Skeletal muscle tissue (tissue), 4 donors: ENCODE results near the gene SPCS1. TPM values are rescaled to one million over a fixed set of nuclear protein-coding genes. Genes with fewer than 3 reads are reported as not detected.
A peak's percentile ranks its signal among the peaks of the same experiment; 100 is the strongest.

ENCODE experiments used
- H3K27ac ChIP-seq: one replicate; pipeline ENCODE4 v1.7.0; 2013; ENCODE audit warnings: mild to moderate bottlenecking, low read depth, low read length, inconsistent platforms
- H3K27me3 ChIP-seq, 3 donors: one replicate each; pipeline ENCODE4 v1.7.0; 2013; ENCODE audit warnings: low read length in 3 of 3; ENCODE audit not compliant: control insufficient read depth in 3 of 3, insufficient read depth in 3 of 3
- H3K36me3 ChIP-seq, 3 donors: one replicate each; pipeline ENCODE4 v1.7.0; 2013; ENCODE audit warnings: low read length in 3 of 3; ENCODE audit not compliant: control insufficient read depth in 3 of 3, insufficient read depth in 3 of 3
- H3K4me1 ChIP-seq, 3 donors: one replicate each; pipeline ENCODE4 v1.7.0; 2013; ENCODE audit warnings: low read length in 3 of 3, mild to moderate bottlenecking in 3 of 3; ENCODE audit not compliant: control insufficient read depth in 3 of 3, insufficient read depth in 3 of 3
- H3K4me3 ChIP-seq, 3 donors: one replicate each; pipeline ENCODE4 v1.7.0; 2013; ENCODE audit warnings: low read length in 3 of 3
- H3K9ac ChIP-seq, 3 donors: one replicate each; pipeline ENCODE4 v1.7.0; 2013; ENCODE audit warnings: low read length in 3 of 3, mild to moderate bottlenecking in 3 of 3, moderate library complexity in 2 of 3, low read depth in 1 of 3
- H3K9me3 ChIP-seq, 3 donors: one replicate each; pipeline ENCODE4 v1.7.0; 2013; ENCODE audit warnings: low read length in 3 of 3; ENCODE audit not compliant: control insufficient read depth in 3 of 3
- total RNA-seq: library from RNA; depleted of rRNA; stranded (reverse); fragments of >200 nt; gene quantifications from one replicate; pipeline ENCODE4 v1.2.3, GENCODE V29; 2014
- donor health status: Osteomylitis.

The SPCS1 gene
- total RNA-seq, 1 donor from 2014 or later = 43.3 TPM

DNA sequence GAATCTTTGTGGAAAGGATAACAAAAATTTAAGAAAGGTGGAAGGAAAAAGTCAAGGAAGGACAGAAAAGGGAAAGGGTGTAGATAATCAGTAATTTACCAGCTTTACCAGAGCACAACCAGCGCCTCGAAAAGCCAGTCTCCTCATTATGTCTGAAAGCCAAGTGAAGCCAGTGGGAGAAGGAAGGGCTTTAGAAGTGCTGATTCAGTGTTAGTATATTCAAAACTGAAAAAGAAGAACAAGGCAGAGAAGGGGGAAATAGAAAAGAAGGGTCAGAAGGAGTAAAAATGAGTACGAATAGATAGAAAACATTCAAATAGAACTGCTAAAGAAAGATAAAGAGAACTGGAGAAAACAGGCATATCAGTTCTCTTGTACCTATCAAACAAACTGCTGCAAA is 24.3 kb upstream of the SPCS1 start:
- Histone ChIP-seq H3K4me3 (no peak overlapping the region), H3K27ac (peak overlapping the region; percentile 16), H3K4me1 (peaks cover 12 to 31% (median 25%) of the 10 kb centered on the region in 3 donors), H3K36me3 (peaks cover 25 to 36% (median 30%) of the 10 kb centered on the region in 3 donors), H3K27me3 (no peaks in the 10 kb centered on the region), H3K9me3 (no peaks in the 10 kb centered on the region), H3K9ac (peak overlapping the region in 2 of 3 donors; percentile 25 to 28)

DNA sequence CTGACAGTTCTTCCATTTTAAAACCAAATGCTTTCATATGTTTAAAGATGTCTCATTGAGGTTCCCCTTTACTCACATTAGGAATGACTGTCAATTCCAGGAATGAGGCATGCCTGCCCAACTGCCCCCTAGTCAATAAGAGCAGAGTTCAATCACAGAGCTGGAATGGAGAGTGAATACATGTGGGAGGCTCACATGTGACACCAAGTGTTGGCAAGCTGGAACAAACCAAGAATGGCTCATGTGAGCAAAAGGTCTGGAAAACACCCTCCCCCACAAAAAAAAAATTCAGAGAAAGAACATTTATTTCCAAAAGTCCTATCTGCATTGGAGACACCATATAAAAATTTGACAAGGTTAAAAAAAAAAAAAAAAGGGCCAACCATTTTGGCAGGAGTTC is 23.9 kb upstream of the SPCS1 start:
- Histone ChIP-seq H3K9ac (peak overlapping the region in 2 of 3 donors; percentile 25 to 28), H3K4me3 (no peak overlapping the region), H3K9me3 (no peaks in the 10 kb centered on the region), H3K27ac (peak overlapping the region; percentile 16), H3K36me3 (peaks cover 23 to 32% (median 26%) of the 10 kb centered on the region in 3 donors), H3K27me3 (no peaks in the 10 kb centered on the region), H3K4me1 (peaks cover 16 to 35% (median 28%) of the 10 kb centered on the region in 3 donors)

DNA sequence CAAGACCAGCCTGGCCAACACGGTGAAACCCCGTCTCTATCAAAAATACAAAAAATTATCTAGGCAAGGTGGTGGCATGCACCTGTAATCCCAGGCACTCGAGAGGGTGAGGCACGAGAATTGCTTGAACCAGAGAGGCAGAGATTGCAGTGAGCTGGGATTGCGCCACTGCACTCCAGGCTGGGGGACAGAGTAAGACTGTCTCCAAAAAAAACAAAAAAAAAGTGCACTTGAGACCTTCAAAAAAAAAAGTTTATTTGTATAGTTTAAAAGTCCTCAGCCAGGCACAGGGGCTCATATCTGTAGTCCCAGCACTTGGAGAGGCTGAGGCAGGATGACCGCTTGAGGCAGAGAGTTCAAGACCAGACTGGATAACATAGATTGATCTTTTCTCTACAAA is 22.3 kb upstream of the SPCS1 start:
- H3K27ac ChIP-seq = no peak overlapping the region
- no peaks in the 10 kb centered on the region for H3K27me3 ChIP-seq
- no peaks in the 10 kb centered on the region for H3K9me3 ChIP-seq
- H3K4me3 ChIP-seq = no peak overlapping the region
- H3K36me3 ChIP-seq = peaks cover 25 to 34% (median 28%) of the 10 kb centered on the region in 3 donors
- peaks cover 16 to 35% (median 28%) of the 10 kb centered on the region in 3 donors for H3K4me1 ChIP-seq
- peak overlapping the region in 1 of 3 donors; percentile 41 for H3K9ac ChIP-seq

DNA sequence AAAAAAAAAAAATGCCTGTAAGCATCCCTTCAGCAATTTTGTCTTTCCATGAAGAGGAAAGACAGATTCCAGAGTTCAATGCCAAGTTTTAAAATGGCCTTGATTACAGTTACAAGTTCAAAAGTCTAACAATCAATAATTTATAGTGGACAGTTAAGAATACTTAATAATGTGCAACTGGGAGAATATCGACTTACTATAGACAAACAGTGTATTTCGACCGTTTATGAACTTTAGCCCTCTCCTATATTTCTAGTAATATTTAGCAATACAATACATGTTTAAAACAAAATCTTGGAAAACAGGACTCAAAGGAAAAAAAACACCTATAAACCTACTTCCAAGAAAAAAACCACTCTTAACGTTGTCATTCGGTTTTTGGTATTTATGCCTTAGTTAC is 21.7 kb upstream of the SPCS1 start:
- Histone ChIP-seq H3K9ac (peak overlapping the region in 2 of 3 donors; percentile 52 to 85), H3K4me1 (peaks cover 16 to 35% (median 24%) of the 10 kb centered on the region in 3 donors), H3K9me3 (no peaks in the 10 kb centered on the region), H3K4me3 (no peak overlapping the region), H3K36me3 (peaks cover 27 to 34% (median 28%) of the 10 kb centered on the region in 3 donors), H3K27ac (no peak overlapping the region), H3K27me3 (no peaks in the 10 kb centered on the region)

DNA sequence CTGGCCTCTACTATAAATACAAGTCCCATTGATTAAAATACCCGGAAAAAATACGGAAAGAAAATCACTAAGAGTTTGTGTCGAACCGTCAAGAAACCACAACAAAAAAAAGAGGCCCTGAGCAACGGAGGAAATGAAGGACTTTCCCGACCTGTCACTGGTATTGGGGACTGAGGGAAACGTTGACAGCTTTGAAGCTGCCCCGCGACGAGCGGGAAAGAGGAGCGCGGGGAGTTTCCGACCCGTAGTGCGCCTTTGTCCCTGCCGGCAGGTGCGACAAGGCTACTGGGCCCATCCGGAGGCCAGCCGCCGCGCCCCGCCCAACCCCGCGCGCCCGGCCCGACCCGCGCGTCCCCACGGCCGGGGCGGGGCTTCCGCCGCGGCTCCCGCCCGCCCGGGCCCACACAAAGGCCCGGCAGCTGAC is 20.6 kb upstream of the SPCS1 start:
- peaks cover 30 to 33% (median 30%) of the 10 kb centered on the region in 3 donors for H3K36me3 ChIP-seq
- peaks cover 16 to 33% (median 21%) of the 10 kb centered on the region in 3 donors for H3K4me1 ChIP-seq

DNA sequence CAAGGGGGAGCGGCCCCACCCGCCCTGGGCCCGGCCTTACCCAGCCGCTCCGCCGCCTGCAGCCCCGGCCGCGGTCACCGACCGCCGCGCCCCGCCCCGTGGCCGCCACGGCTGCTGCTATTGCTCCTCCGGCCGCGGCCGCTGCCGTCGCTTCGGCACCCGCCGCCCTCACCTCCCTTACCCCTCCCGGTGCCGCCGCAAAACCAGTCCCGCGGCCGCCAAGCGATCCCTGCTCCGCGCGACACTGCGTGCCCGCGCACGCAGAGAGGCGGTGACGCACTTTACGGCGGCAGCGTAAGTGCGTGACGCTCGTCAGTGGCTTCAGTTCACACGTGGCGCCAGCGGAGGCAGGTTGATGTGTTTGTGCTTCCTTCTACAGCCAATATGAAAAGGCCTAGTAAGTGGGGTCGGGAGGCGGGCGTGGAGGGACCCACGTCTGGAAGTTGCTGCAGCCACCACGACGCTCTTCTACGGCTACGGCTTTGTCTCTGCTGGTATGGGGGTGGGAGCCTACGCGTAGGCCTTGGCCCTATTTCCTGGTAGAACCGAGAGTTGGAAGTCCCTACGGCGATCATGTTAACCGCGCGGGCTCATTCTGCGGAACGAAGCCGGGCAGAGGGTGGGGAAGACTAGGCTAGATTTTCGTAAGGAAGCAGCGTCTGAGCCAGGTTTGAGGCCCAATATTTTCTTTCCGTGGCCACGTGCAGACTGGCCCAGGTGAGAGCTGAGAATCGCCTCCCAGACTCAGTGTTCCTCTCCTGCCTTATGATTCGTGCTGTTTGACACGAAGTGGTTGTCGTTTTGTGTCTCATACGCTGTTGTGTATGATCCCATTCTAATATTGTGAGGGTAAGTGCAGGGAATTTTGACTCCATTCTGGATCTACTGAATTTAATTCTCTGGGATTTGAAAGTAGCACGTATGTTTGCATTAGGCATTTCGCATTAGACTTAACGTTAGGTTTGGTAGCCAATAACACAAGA is 19.9 kb upstream of the SPCS1 start, which contains the start of the genes GNL3 and PBRM1:
GNL3 (plus strand) TSS at position 324 of the 983 bp plus-strand sequence; CDS start at position 385, 61 bp downstream.
PBRM1 (minus strand) TSS at position 205 of the 983 bp plus-strand sequence.
- no peaks in the 10 kb centered on the region for H3K9me3 ChIP-seq
- peak within 1 kb of the TSS; percentile 85 to 96 (median 94) for H3K9ac ChIP-seq
- H3K36me3 ChIP-seq = peaks cover 28 to 36% (median 33%) of the 10 kb centered on the region in 3 donors
- peak within 1 kb of the TSS; percentile 90 to 98 (median 96) for H3K4me3 ChIP-seq
- H3K27me3 ChIP-seq = no peaks in the 10 kb centered on the region
- H3K27ac ChIP-seq = peak within 1 kb of the TSS; percentile 94
- peaks cover 16 to 33% (median 21%) of the 10 kb centered on the region in 3 donors for H3K4me1 ChIP-seq

More for the DNA sequence above, 20.6 kb upstream of the SPCS1 start:
- H3K9me3 ChIP-seq = no peaks in the 10 kb centered on the region
- peak overlapping the region; percentile 85 to 96 (median 94) for H3K9ac ChIP-seq
- H3K27ac ChIP-seq = peak overlapping the region; percentile 94
- peak overlapping the region; percentile 90 to 96 (median 92) for H3K4me3 ChIP-seq
- H3K27me3 ChIP-seq = no peaks in the 10 kb centered on the region

DNA sequence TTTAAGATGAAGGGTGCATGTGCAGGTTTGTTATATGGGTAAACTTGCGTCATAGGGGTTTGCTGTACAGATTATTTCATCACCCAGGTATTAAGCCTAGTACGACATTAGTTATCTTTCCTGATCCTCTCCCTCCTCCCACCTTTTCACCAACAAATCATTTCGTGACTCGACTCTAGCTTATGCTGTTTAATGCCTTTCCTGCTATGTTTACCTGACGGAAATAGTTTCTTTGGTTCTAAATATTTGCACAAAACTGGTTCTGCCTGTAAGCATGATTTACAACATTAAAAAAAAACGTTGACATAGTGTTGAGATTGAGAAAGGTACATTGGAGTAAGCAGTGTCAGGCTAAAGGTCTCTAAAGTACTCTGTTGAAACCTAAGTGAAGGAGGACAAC is 17.6 kb upstream of the SPCS1 start:
- no peaks in the 10 kb centered on the region for H3K27me3 ChIP-seq
- no peak overlapping the region for H3K9ac ChIP-seq
- peaks cover 14 to 27% (median 16%) of the 10 kb centered on the region in 3 donors for H3K4me1 ChIP-seq
- H3K9me3 ChIP-seq = no peaks in the 10 kb centered on the region
- peaks cover 36 to 53% (median 49%) of the 10 kb centered on the region in 3 donors for H3K36me3 ChIP-seq
- no peak overlapping the region for H3K4me3 ChIP-seq
- H3K27ac ChIP-seq = no peak overlapping the region

DNA sequence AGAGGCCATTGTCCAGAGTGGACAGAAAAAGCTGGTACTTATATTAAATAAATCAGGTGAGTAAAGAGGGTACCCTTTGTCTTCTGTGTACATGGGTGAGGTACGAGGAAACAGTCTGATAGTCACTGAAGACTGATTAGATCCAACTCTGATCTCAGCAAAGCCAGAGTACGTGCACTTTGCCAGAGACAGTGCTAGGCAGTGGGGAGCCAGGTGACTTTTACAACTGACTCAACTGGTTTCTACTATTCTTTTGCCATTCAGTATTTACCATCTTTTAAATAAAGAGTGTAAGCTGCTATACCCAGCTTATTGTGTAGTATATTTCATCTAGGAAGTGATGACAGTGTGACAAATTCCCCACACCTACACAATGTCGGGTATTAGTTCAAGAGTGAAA is 16.8 kb upstream of the SPCS1 start:
- Histone ChIP-seq H3K36me3 (peaks cover 43 to 61% (median 56%) of the 10 kb centered on the region in 3 donors), H3K4me1 (peaks cover 14 to 18% (median 16%) of the 10 kb centered on the region in 3 donors), H3K27ac (no peak overlapping the region), H3K27me3 (no peaks in the 10 kb centered on the region), H3K4me3 (no peak overlapping the region), H3K9me3 (no peaks in the 10 kb centered on the region), H3K9ac (peak overlapping the region in 1 of 3 donors; percentile 17)

DNA sequence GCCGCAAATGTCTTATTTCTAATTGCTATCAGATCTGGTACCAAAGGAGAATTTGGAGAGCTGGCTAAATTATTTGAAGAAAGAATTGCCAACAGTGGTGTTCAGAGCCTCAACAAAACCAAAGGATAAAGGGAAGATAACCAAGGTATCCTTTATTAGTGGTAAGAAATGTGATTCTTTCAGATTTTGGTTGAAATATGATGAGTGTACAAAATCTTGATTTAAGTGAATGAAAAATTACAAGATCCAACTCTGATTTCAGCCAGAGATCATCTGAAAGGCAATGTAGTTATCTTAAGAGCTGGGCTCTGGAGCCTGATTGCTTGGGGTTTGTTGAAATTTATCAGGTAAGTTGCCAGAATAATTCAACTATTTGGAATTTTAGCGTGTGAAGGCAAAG is 15.3 kb upstream of the SPCS1 start:
- Histone ChIP-seq H3K9me3 (no peaks in the 10 kb centered on the region), H3K27ac (no peak overlapping the region), H3K27me3 (no peaks in the 10 kb centered on the region), H3K36me3 (peaks cover 52 to 74% (median 67%) of the 10 kb centered on the region in 3 donors), H3K4me3 (no peak overlapping the region), H3K9ac (no peak overlapping the region), H3K4me1 (peaks cover 8 to 11% (median 11%) of the 10 kb centered on the region in 3 donors)
